Activated CD4-positive, alpha-beta T cell treated with anti-CD3 and anti-CD28 coated beads for 36 hours (primary cell): Measurements from ENCODE around the gene SLC4A4. TPM values are rescaled to one million over a fixed set of nuclear protein-coding genes. Genes with fewer than 3 reads are reported as not detected.

Experiments
- ATAC-seq: fragments of 200-7000 bp; cut with Tn5 transposase; one replicate; pipeline ENCODE4 v1.10.0; 2021; ENCODE audit warnings: mild to moderate bottlenecking, moderate library complexity
- CTCF ChIA-PET: fragments of 350-600 bp; sonication (Branson Sonifier 250); formaldehyde crosslinking; loops from one replicate; lab custom pipeline; 2021; ENCODE audit warnings: antibody characterized with exemption; lab: Charles Lee
- POLR2A ChIA-PET: fragments of 350-600 bp; sonication (Branson Sonifier 250); formaldehyde crosslinking; loops from one replicate; lab custom pipeline; 2021; ENCODE audit warnings: antibody characterized with exemption, inconsistent platforms; lab: Charles Lee
- DNase-seq: peaks from one replicate; pipeline ENCODE4 v3.0.0-alpha.2; 2020
- H3K27ac Mint-ChIP-seq: one replicate; pipeline ENCODE4 v1.8.0; 2021; ENCODE audit warnings: mixed read lengths
- H3K27me3 Mint-ChIP-seq: one replicate; pipeline ENCODE4 v1.8.0; 2021; ENCODE audit warnings: mixed read lengths
- H3K36me3 Mint-ChIP-seq: one replicate; pipeline ENCODE4 v1.8.0; 2021; ENCODE audit warnings: low read depth, mixed read lengths
- H3K4me1 Mint-ChIP-seq: one replicate; pipeline ENCODE4 v1.8.0; 2021; ENCODE audit warnings: mixed read lengths
- H3K4me3 Mint-ChIP-seq: one replicate; pipeline ENCODE4 v1.8.0; 2021; ENCODE audit warnings: mild to moderate bottlenecking, moderate library complexity, mixed read lengths
- H3K9me3 Mint-ChIP-seq: one replicate; pipeline ENCODE4 v1.8.0; 2021; ENCODE audit warnings: low read depth, mixed read lengths
- intact Hi-C, 2 experiments: fragments of 100-400 bp; cut with DNase I in 1 of 2; cut with micrococcal nuclease in 1 of 2; formaldehyde crosslinking; loops; one replicate each; pipeline versions ENCODE4 v1.14.2 to v1.15.1; 2022 to 2024; cut with DNase I, micrococcal nuclease
- total RNA-seq, 2 experiments: library from RNA; stranded (reverse); gene quantifications; one replicate each; pipeline ENCODE4 v1.2.3, GENCODE V29; 2021

SLC4A4 gene
- total RNA-seq, 2 experiments from 2014 or later: 0.16 TPM; not detected in 1

DNA sequence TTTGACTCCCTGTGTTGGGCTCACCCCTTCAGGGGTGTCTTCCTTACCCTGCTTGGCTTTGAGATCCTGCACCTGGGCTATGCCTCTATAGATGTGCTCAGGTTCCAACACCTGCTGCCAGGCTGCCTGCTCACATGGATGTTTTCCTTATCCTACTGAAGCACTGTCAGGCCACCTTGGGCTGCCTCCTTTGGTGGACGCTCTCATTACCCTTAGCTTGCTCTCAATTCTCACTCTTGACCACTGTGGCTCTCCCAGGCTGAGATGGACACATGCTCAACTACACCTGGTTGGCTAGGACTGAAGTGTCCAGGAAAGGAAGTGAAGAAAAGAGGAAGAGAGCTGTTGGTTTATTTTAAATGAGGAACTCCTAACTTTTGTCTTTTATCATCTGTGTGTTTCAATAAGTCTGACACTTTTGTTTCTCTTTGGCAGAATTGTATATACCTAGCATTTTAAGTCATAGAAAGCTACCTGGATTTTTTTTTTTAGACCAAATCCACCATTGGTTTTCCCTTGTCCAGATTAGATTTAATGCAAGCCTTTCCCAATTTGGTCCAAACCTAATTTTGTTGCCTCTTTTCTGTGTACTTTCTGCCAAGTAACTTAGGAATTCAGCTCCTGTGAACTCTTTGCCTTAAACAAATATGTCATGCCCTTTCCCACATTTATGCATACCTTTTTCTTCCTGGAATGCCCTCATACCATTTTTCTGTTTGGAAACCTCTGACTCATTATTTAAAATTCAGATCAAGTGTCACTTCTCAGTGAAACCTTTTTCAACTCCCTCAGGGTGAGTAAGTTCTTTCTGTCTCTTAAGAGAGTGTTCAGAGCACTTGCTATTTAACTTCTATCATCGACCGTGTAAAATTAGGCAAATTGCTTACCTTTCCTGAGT lies 269.2 kb downstream of the SLC4A4 start:
- Mint-ChIP-seq H3K27ac (no peak overlapping the region), H3K9me3 (peaks cover 7% of the 10 kb centered on the region), H3K36me3 (no peaks in the 10 kb centered on the region), H3K4me3 (no peak overlapping the region), H3K27me3 (peaks cover 11% of the 10 kb centered on the region), H3K4me1 (no peaks in the 10 kb centered on the region)
- intact Hi-C loops: no loop called here
- DNase-seq (no peak), ATAC-seq (no peak)
- ChIA-PET POLR2A (no interaction called here), CTCF (interaction anchor here (0.6 kb wide), 1 partner anchor 1050 kb away, joined by 3 read pairs; no protein-coding TSS in a partner anchor)

DNA sequence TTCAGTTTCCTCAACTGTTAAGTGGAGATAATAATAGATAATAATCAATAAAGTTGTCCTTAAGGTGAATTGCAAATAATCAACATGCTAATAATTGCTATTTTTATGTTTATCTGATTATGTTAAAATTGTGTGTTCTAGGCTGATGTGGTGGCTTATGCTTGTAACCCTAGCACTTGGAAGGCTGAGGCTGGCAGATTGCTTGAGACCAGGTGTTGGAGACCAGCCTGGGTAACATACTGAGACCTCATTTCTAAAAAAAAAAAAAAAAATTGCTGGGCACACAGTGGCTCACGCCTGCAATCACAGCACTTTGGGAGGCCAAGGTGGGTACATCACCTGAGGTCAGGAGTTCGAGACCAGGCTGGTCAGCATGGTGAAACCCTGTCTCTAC lies 269.9 kb downstream of the SLC4A4 start:
- peaks cover 11% of the 10 kb centered on the region for H3K27me3 Mint-ChIP-seq
- POLR2A ChIA-PET: no interaction called here
- H3K27ac Mint-ChIP-seq: no peak overlapping the region
- CTCF ChIA-PET: interaction anchor here (0.6 kb wide), 1 partner anchor 1051 kb away, joined by 3 read pairs; no protein-coding TSS in a partner anchor
- no peak for DNase-seq
- H3K4me3 Mint-ChIP-seq: no peak overlapping the region
- no peak for ATAC-seq
- intact Hi-C loops: no loop called here
- peaks cover 7% of the 10 kb centered on the region for H3K9me3 Mint-ChIP-seq
- no peaks in the 10 kb centered on the region for H3K4me1 Mint-ChIP-seq
- H3K36me3 Mint-ChIP-seq: no peaks in the 10 kb centered on the region

DNA sequence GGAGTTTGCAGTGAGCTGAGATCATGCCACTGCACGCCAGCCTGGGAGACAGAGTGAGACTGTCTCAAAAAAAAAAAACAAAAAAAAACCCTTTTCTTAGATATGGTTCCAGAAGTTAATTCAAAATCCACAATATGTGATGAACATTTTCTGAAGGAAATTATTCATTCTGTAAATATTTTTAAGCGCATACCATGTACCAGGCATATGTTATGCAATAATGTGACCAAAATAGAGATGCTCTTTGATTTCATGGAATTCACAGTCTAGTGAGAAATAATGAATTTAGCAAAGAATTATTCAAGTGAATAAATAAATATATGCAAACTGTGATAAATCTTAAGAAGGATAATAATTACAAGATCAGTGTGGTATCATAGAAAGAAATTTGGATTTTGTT lies 270.3 kb downstream of the SLC4A4 start:
- POLR2A ChIA-PET: no interaction called here
- Mint-ChIP-seq H3K9me3 (peaks cover 7% of the 10 kb centered on the region), H3K27me3 (peaks cover 11% of the 10 kb centered on the region), H3K4me3 (no peak overlapping the region), H3K36me3 (no peaks in the 10 kb centered on the region), H3K4me1 (no peaks in the 10 kb centered on the region), H3K27ac (no peak overlapping the region)
- ATAC-seq: no peak
- CTCF ChIA-PET: no interaction called here
- no peak for DNase-seq
- intact Hi-C loops: no loop called here

DNA sequence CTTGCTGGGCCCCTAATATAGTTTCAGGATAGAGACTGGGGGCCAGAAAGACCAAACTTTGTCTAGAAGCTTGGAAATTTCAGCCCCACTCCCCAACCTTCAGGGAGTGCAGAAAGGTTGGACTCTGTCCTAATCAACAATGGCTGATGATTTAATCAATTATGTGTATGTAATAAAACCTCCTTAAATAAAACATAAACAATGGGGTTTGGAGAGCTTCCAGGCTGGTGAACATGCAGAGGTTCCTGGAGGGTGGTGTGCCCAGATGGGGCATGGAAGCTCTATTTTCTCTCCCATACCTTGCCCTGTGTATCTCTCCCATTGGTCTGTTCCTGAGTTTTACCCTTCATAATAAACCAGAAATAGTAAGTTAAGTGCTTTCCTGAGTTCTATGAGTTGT lies 270.8 kb downstream of the SLC4A4 start:
- H3K27ac Mint-ChIP-seq: no peak overlapping the region
- H3K4me3 Mint-ChIP-seq: no peak overlapping the region
- CTCF ChIA-PET: no interaction called here
- peaks cover 11% of the 10 kb centered on the region for H3K27me3 Mint-ChIP-seq
- intact Hi-C loops: no loop called here
- H3K9me3 Mint-ChIP-seq: peaks cover 7% of the 10 kb centered on the region
- POLR2A ChIA-PET: no interaction called here
- H3K36me3 Mint-ChIP-seq: no peaks in the 10 kb centered on the region
- DNase-seq (no peak), ATAC-seq (no peak)
- H3K4me1 Mint-ChIP-seq: no peaks in the 10 kb centered on the region

DNA sequence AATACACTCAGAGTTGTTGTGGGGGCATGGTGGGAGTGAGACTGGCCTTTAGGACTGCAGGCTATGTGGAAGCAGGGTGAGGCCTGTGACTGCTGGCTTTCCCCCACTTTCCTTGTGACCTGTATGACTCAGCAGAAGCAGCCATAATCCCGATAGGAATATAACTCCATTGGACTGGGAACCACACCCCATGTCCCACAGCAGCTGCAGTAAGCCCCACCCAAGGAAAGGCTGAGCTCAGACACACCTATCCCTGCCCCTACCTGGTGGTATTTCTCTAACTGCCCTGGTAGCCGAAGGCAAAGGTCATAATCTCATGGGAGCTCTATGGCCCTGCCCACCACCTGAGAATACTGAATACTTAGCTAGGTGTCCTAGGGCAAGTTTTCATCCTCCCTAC lies 275.8 kb downstream of the SLC4A4 start:
- Mint-ChIP-seq H3K27ac (no peak overlapping the region), H3K4me3 (no peak overlapping the region), H3K27me3 (peaks cover 2% of the 10 kb centered on the region), H3K9me3 (peaks cover 5% of the 10 kb centered on the region), H3K36me3 (no peaks in the 10 kb centered on the region), H3K4me1 (no peaks in the 10 kb centered on the region)
- ChIA-PET POLR2A (no interaction called here), CTCF (no interaction called here)
- intact Hi-C loops: no loop called here
- DNase-seq (no peak), ATAC-seq (no peak)

DNA sequence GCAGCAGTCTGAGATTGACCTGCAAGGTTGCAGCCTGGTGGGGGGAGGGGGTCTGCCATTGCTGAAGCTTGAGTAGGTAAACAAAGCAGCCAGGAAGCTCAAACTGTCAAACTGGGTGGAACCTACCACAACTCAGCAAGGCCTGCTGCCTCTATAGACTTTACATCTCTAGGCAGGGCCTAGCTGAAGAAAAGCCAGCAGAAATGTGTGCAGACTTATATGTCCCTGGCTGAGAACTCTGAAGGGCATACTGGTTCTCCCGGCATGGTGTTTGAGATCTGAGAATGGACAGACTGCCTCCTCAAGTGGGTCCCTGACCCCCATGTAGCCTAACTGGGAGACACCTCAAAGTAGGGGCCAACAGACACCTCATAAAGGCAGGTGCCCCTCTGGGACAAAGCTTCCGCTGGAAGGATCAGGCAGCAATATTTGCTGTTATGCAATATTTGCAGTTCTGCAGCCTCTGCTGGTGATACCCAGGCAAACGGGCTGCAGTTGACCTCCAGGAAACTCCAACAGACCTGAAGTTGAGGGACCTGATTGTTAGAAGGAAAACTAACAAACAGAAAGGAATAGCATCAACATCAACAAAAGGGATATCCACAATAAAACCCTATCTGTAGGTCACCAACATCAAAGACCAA lies 277.5 kb downstream of the SLC4A4 start:
- ATAC-seq: no peak
- CTCF ChIA-PET: no interaction called here

More for the DNA sequence above, 277.5 kb downstream of the SLC4A4 start:
- POLR2A ChIA-PET: no interaction called here
- intact Hi-C loops: no loop called here
- no peak overlapping the region for H3K4me3 Mint-ChIP-seq
- no peak for DNase-seq
- no peaks in the 10 kb centered on the region for H3K4me1 Mint-ChIP-seq
- H3K9me3 Mint-ChIP-seq: peaks cover 13% of the 10 kb centered on the region
- no peaks in the 10 kb centered on the region for H3K36me3 Mint-ChIP-seq
- H3K27me3 Mint-ChIP-seq: peaks cover under 1% of the 10 kb centered on the region
- no peak overlapping the region for H3K27ac Mint-ChIP-seq
